Measurements from ENCODE around the gene SAMHD1.

- no peak for TF ChIP-seq CTCF (IDR thresholded peaks at IDR 0.05; ENCODE audit: poor library complexity, severe bottlenecking)
- TF ChIP-seq EP300 (conservative IDR thresholded peaks at IDR 0.05; ENCODE audit: poor library complexity, severe bottlenecking) = no peak
- no peak for TF ChIP-seq MXI1 (conservative IDR thresholded peaks at IDR 0.05; ENCODE audit: poor library complexity, severe bottlenecking)
- no peak for TF ChIP-seq POLR2AphosphoS5 (IDR thresholded peaks at IDR 0.05)
- TF ChIP-seq REST (IDR thresholded peaks at IDR 0.05; ENCODE audit: borderline replicate concordance) = no peak
- no peak for TF ChIP-seq TAF1 (IDR thresholded peaks at IDR 0.05; ENCODE audit: low read depth)
Measured at GRCh38 chr20:36872852-36873251, 78.7 kb downstream of the SAMHD1 start.
